GM12878 (cell line): ENCODE measurements around the gene MR1. TPM values are rescaled to one million over a fixed set of nuclear protein-coding genes. Genes with fewer than 3 reads are reported as not detected.

Source experiments
- CEBPB ChIP-seq, 2 experiments: fragments of 150-350 bp in 1 of 2; IDR thresholded peaks; 2 replicates each; pipeline ENCODE4 v1.6.1; 2012 to 2014; ENCODE audit warnings: low read depth in 2 of 2, low read length in 2 of 2, borderline replicate concordance in 1 of 2, inconsistent platforms in 1 of 2
- CHD1 ChIP-seq: IDR thresholded peaks from 2 replicates; pipeline ENCODE4 v1.6.1; 2012; ENCODE audit warnings: low read depth, low read length, improper control_type of control experiment
- E2F4 ChIP-seq: IDR thresholded peaks from 2 replicates; pipeline ENCODE4 v1.6.1; 2012; ENCODE audit warnings: low read depth, low read length, improper control_type of control experiment
- FOXM1 ChIP-seq: IDR thresholded peaks from 2 replicates; pipeline ENCODE4 v1.6.1; 2012; ENCODE audit warnings: low read depth, mild to moderate bottlenecking, inconsistent platforms, low read length, moderate library complexity
- HDAC6 ChIP-seq: fragments of 200-600 bp; sonication (generic); IDR thresholded peaks from one replicate; pipeline ENCODE4 v1.8.0; 2017; ENCODE audit warnings: antibody characterized with exemption; ENCODE audit not compliant: unreplicated experiment
- KAT2A ChIP-seq: conservative IDR thresholded peaks from 2 replicates; pipeline ENCODE4 v1.6.1; 2011; ENCODE audit warnings: low read depth, low read length; ENCODE audit not compliant: control insufficient read depth
- MXI1 ChIP-seq: fragments of 150-350 bp; IDR thresholded peaks from 2 replicates; pipeline ENCODE4 v1.6.1; 2011; ENCODE audit warnings: low read depth, mild to moderate bottlenecking, inconsistent platforms, low read length, improper control_type of control experiment
- MYC ChIP-seq: IDR thresholded peaks from 2 replicates; pipeline ENCODE4 v1.6.1; 2011; ENCODE audit warnings: mild to moderate bottlenecking, low read length, moderate library complexity, inconsistent platforms; ENCODE audit not compliant: insufficient read depth, insufficient replicate concordance, insufficient read length, severe bottlenecking
- NFYA ChIP-seq: IDR thresholded peaks from 2 replicates; pipeline ENCODE4 v1.6.1; 2011; ENCODE audit warnings: low read depth, mild to moderate bottlenecking, low read length, improper control_type of control experiment, borderline replicate concordance
- NFYB ChIP-seq: IDR thresholded peaks from 2 replicates; pipeline ENCODE4 v1.6.1; 2011; ENCODE audit warnings: low read depth, mild to moderate bottlenecking, low read length, improper control_type of control experiment, moderate library complexity; ENCODE audit not compliant: insufficient read depth
- NR2C2 ChIP-seq: IDR thresholded peaks from 2 replicates; pipeline ENCODE4 v1.6.1; 2011; ENCODE audit warnings: borderline replicate concordance, low read depth; ENCODE audit not compliant: control insufficient read depth, insufficient read length
- NR2F1 ChIP-seq: fragments of 450-650 bp; conservative IDR thresholded peaks from 2 replicates; pipeline ENCODE4 v1.6.1; 2017; ENCODE audit warnings: mild to moderate bottlenecking
- NRF1 ChIP-seq: conservative IDR thresholded peaks from 2 replicates; pipeline ENCODE4 v1.6.1; 2011; ENCODE audit warnings: mild to moderate bottlenecking, low read depth, low read length, improper control_type of control experiment
- PML ChIP-seq: IDR thresholded peaks from 2 replicates; pipeline ENCODE4 v1.6.1; 2012; ENCODE audit warnings: low read length, inconsistent platforms
- POLR2AphosphoS2 ChIP-seq: IDR thresholded peaks from 2 replicates; pipeline ENCODE4 v1.6.1; 2011; ENCODE audit warnings: low read depth, mild to moderate bottlenecking, low read length, improper control_type of control experiment, moderate library complexity
- RELB ChIP-seq: fragments of 450-650 bp; IDR thresholded peaks from 2 replicates; pipeline ENCODE4 v1.6.1; 2017; ENCODE audit warnings: low read depth, mild to moderate bottlenecking, moderate library complexity
- RFX5 ChIP-seq: IDR thresholded peaks from 2 replicates; pipeline ENCODE4 v1.6.1; 2011; ENCODE audit warnings: low read depth, low read length, improper control_type of control experiment
- RUNX3 ChIP-seq: IDR thresholded peaks from 2 replicates; pipeline ENCODE4 v1.6.1; 2012; ENCODE audit warnings: low read length, inconsistent platforms
- SMARCA5 ChIP-seq: fragments of 450-650 bp; IDR thresholded peaks from 2 replicates; pipeline ENCODE4 v1.6.1; 2017; ENCODE audit warnings: mild to moderate bottlenecking
- SREBF1 ChIP-seq: IDR thresholded peaks from 2 replicates; pipeline ENCODE4 v1.6.1; 2012; ENCODE audit warnings: mild to moderate bottlenecking, low read length
- STAT3 ChIP-seq: IDR thresholded peaks from 2 replicates; pipeline ENCODE4 v1.6.1; 2011; ENCODE audit warnings: low read depth, low read length, improper control_type of control experiment
- TAF1 ChIP-seq: IDR thresholded peaks from 2 replicates; pipeline ENCODE4 v1.6.1; 2011; ENCODE audit warnings: mild to moderate bottlenecking, low read depth, low read length, borderline replicate concordance
- WRNIP1 ChIP-seq: IDR thresholded peaks from 2 replicates; pipeline ENCODE4 v1.6.1; 2011; ENCODE audit warnings: low read depth, low read length, improper control_type of control experiment, borderline replicate concordance
- YY1 ChIP-seq: IDR thresholded peaks from 2 replicates; pipeline ENCODE4 v1.6.1; 2011; ENCODE audit warnings: low read depth, mild to moderate bottlenecking, low read length
- ZNF207 ChIP-seq: fragments of 450-650 bp; IDR thresholded peaks from 2 replicates; pipeline ENCODE4 v1.6.1; 2014; ENCODE audit warnings: antibody characterized with exemption, mild to moderate bottlenecking, borderline replicate concordance
- ZNF274 ChIP-seq: IDR thresholded peaks from one replicate; pipeline ENCODE4 v1.8.0; 2011; ENCODE audit not compliant: insufficient read length, insufficient read depth
- polyA plus RNA-seq, 11 experiments: library from polyadenylated mRNA; depleted of rRNA in 4 of 11; unstranded in 6 of 11; stranded (reverse) in 5 of 11; fragments of >200 nt; fragmentation: Nextera tagmentation in 4 of 11; fragmentation: Illumina TruSeq in 1 of 11; extraction: Ambion mirVana in 4 of 11; extraction: Trizol in 1 of 11; gene quantifications; 1 replicate in 1 of 11; 2 replicates in 10 of 11; pipeline versions ENCODE4 v1.2.1 to v1.2.3, GENCODE V29; 2011 to 2016; ENCODE audit warnings: inconsistent platforms in 2 of 11, missing spikeins in 2 of 11, low read depth in 1 of 11
- total RNA-seq, 4 experiments: library from RNA; depleted of rRNA in 3 of 4; stranded (reverse); fragments of >200 nt in 3 of 4; fragmentation: Illumina TruSeq in 1 of 4; extraction: Trizol in 1 of 4; gene quantifications; 2 replicates each; pipeline versions ENCODE4 v1.2.1 to v1.2.3, GENCODE V29; 2013 to 2021
- TF ChIP-seq, protein P1 (sequence below): fragments of 450-650 bp; IDR thresholded peaks from 2 replicates; pipeline ENCODE4 v1.6.1; 2016; ENCODE audit warnings: mild to moderate bottlenecking

Gene MR1
- total and polyA plus RNA-seq, 10 of the 15 experiments (the other 5 are each of a cell fraction or from before 2014, with no cell fraction given): 24.7 to 65.9 (median 30.9) TPM

DNA sequence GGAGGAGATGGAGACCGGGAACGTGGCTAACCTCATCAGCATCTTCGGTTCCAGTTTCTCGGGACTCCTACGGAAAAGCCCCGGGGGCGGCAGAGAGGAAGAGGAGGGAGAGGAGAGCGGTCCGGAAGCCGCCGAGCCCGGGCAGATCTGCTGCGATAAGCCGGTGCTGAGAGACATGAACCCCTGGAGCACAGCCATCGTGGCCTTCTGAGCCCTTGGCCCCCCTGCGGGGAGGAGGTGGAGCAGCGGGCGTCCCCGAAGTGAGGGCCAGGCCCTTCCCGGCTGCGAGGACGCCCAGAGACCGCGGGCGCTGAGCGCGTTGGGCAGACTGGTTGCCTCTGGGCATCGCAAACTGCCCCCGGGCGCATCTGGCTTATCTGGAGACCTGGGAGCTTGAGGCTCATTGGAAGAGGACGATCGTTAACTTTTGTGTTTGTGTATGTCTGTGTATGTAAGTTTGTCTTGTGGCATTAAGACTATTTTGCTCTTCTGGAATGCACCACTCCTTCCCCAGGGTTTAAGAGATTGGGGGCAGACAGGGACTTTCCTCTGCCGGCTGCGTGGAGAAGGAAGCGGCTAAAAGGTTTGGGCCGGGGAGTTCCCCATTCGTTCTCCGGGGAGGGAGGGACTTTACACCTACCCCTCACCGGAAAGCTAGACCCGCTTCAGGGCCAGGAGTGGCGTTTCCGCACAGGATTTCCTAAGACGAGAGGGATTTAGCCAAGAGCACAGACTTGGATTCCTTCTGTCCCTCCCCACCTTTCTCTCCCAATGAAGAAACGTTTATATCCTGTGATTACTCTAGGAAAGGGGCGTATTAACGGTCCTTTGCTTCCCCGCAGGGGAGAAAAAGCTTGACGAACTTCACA lies 56.1 kb downstream of the MR1 start (continued):
- TF ChIP-seq RELB: peak; percentile 98
- 0 out of 2 replicates have a peak, but pooled peaks have one; percentile 51 for TF ChIP-seq POLR2AphosphoS2
- TF ChIP-seq NR2C2: no peak
- peak; percentile 55; the same call in 1 of the 2 replicates for TF ChIP-seq TAF1
- TF ChIP-seq NFYB: no peak
- no peak for TF ChIP-seq CEBPB (IDR thresholded peaks at IDR 0.05; ENCODE audit: borderline replicate concordance in 1 of 2, low read depth in 2 of 2, low read length in 2 of 2)
- TF ChIP-seq KAT2A: no peak
- no peak for TF ChIP-seq SREBF1
- TF ChIP-seq FOXM1: peak; percentile 49; the same call in 1 of the 2 replicates
- TF ChIP-seq, protein P1, sequence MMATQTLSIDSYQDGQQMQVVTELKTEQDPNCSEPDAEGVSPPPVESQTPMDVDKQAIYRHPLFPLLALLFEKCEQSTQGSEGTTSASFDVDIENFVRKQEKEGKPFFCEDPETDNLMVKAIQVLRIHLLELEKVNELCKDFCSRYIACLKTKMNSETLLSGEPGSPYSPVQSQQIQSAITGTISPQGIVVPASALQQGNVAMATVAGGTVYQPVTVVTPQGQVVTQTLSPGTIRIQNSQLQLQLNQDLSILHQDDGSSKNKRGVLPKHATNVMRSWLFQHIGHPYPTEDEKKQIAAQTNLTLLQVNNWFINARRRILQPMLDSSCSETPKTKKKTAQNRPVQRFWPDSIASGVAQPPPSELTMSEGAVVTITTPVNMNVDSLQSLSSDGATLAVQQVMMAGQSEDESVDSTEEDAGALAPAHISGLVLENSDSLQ: no peak; the same call in none of the 2 replicates
- no peak for TF ChIP-seq NFYA
- TF ChIP-seq MXI1: peak; percentile 41
- peak; percentile 93 for TF ChIP-seq CHD1
- TF ChIP-seq STAT3: 0 out of 2 replicates have a peak, but pooled peaks have one; percentile 18
- peak; percentile 75; the same call in 1 of the 2 replicates for TF ChIP-seq ZNF207
- no peak for TF ChIP-seq RFX5
- no peak for TF ChIP-seq E2F4
- peak; percentile 42; the same call in 1 of the 2 replicates for TF ChIP-seq YY1
- no peak for TF ChIP-seq SMARCA5
- TF ChIP-seq MYC: no peak
- no peak for TF ChIP-seq WRNIP1
- peak; percentile 66 for TF ChIP-seq RUNX3
- no peak for TF ChIP-seq NR2F1
- TF ChIP-seq ZNF274: no peak
- peak; percentile 89 for TF ChIP-seq PML
- no peak for TF ChIP-seq HDAC6
- TF ChIP-seq NRF1: 0 out of 2 replicates have a peak, but pooled peaks have one; percentile 4
